Endothelial cell of umbilical vein (primary cell): ENCODE results near the gene FIG4. TPM values are rescaled to one million over a fixed set of nuclear protein-coding genes. Genes with fewer than 3 reads are reported as not detected.

Source experiments
- BruUV-seq: library from RNA; stranded (reverse); fragments of 400-500 nt; replicated peaks from 2 replicates; lab custom pipeline; 2021; lab: Mats Ljungman, UMichigan
- CTCF ChIA-PET: fragments of 300-600, 350-600 bp; sonication (Branson Sonifier 250); formaldehyde crosslinking; loops from one replicate; lab custom pipeline; 2021; ENCODE audit warnings: antibody characterized with exemption, inconsistent platforms; lab: Charles Lee
- POLR2A ChIA-PET: fragments of 300-600, 350-600 bp; sonication (Branson Sonifier 250); formaldehyde crosslinking; loops from one replicate; lab custom pipeline; 2021; ENCODE audit warnings: antibody characterized with exemption, inconsistent platforms; lab: Charles Lee
- DNase-seq: peaks from one replicate; pipeline ENCODE4 v3.0.0-alpha.2; 2011; ENCODE audit warnings: low read depth, low spot score
- FAIRE-seq: peaks from 2 replicates; lab custom pipeline; 2011; peaks lifted over from hg19 to GRCh38; lab: Jason Lieb, UNC
- H2AFZ ChIP-seq: 2 replicates; pipeline ENCODE4 v1.6.0; 2012; ENCODE audit warnings: low read depth, low read length, control low read depth, inconsistent platforms
- H3K27ac ChIP-seq: 2 replicates; pipeline ENCODE4 v1.5.1; 2011; ENCODE audit warnings: low read depth, mild to moderate bottlenecking, control low read depth, low read length, moderate library complexity; ENCODE audit not compliant: insufficient read depth
- H3K27me3 ChIP-seq, 2 experiments: 2 replicates each; pipeline versions ENCODE4 v1.6.0 to v1.6.1; 2011; ENCODE audit warnings: low read length in 2 of 2, mixed read lengths in 1 of 2; ENCODE audit not compliant: control insufficient read depth in 2 of 2, insufficient read depth in 2 of 2
- H3K36me3 ChIP-seq, 2 experiments: 2 replicates in 1 of 2; 3 replicates in 1 of 2; pipeline ENCODE4 v1.5.1; 2011; ENCODE audit warnings: low read length in 2 of 2, mild to moderate bottlenecking in 1 of 2, moderate library complexity in 1 of 2; ENCODE audit not compliant: control insufficient read depth in 2 of 2, insufficient read depth in 2 of 2; ENCODE audit errors: extremely low read depth in 1 of 2
- H3K4me1 ChIP-seq: 3 replicates; pipeline ENCODE4 v1.5.1; 2011; ENCODE audit warnings: mild to moderate bottlenecking, low read length; ENCODE audit not compliant: control insufficient read depth, insufficient read depth; ENCODE audit errors: extremely low read depth
- H3K4me2 ChIP-seq: 2 replicates; pipeline ENCODE4 v1.6.1; 2011; ENCODE audit warnings: low read length, control low read depth, mixed read lengths; ENCODE audit not compliant: insufficient read depth
- H3K4me3 ChIP-seq, 3 experiments: fragments of 200-600 bp in 1 of 3; sonication (generic), shearing (Covaris generic) in 1 of 3; replicated peaks in 1 of 3; 2 replicates each; pipeline ENCODE4 v1.5.1; 2011 to 2016; ENCODE audit warnings: control low read depth in 3 of 3, low read length in 3 of 3, mild to moderate bottlenecking in 2 of 3, inconsistent platforms in 1 of 3, low read depth in 1 of 3, moderate library complexity in 1 of 3; ENCODE audit not compliant: insufficient read depth in 1 of 3
- H3K79me2 ChIP-seq: 2 replicates; pipeline ENCODE4 v1.6.0; 2012; ENCODE audit warnings: low read length, inconsistent platforms; ENCODE audit not compliant: control insufficient read depth, insufficient read depth
- H3K9ac ChIP-seq: replicated peaks from 2 replicates; pipeline ENCODE3; 2011; ENCODE audit warnings: low read length, control low read depth; ENCODE audit not compliant: insufficient read depth; ENCODE audit errors: extremely low read depth
- H3K9me1 ChIP-seq: replicated peaks from 3 replicates; pipeline ENCODE4 v1.6.0; 2011; ENCODE audit warnings: mild to moderate bottlenecking, low read length; ENCODE audit not compliant: control insufficient read depth, insufficient read depth; ENCODE audit errors: extremely low read depth
- H3K9me3 ChIP-seq: replicated peaks from 2 replicates; pipeline ENCODE4 v1.5.1; 2012; ENCODE audit warnings: low read length, inconsistent platforms; ENCODE audit not compliant: control insufficient read depth, insufficient read depth
- H4K20me1 ChIP-seq: replicated peaks from 2 replicates; pipeline ENCODE3; 2011; ENCODE audit warnings: mild to moderate bottlenecking, low read length; ENCODE audit not compliant: control insufficient read depth, insufficient read depth; ENCODE audit errors: extremely low read depth
- EZH2 ChIP-seq: IDR thresholded peaks from 2 replicates; pipeline ENCODE4 v1.6.1; 2012; ENCODE audit warnings: borderline replicate concordance, low read depth, mild to moderate bottlenecking, moderate library complexity, low read length, inconsistent platforms; ENCODE audit not compliant: severe bottlenecking
- FOS ChIP-seq: IDR thresholded peaks from 2 replicates; pipeline ENCODE4 v1.6.1; 2011; ENCODE audit warnings: mild to moderate bottlenecking, low read length, moderate library complexity, borderline replicate concordance; ENCODE audit not compliant: insufficient read depth
- GATA2 ChIP-seq: IDR thresholded peaks from 2 replicates; pipeline ENCODE4 v1.7.0; 2011; ENCODE audit warnings: low read depth, mild to moderate bottlenecking, moderate library complexity, mixed read lengths, low read length; ENCODE audit not compliant: insufficient read length, insufficient read depth
- JUN ChIP-seq: IDR thresholded peaks from 2 replicates; pipeline ENCODE4 v1.6.1; 2011; ENCODE audit warnings: borderline replicate concordance, low read depth; ENCODE audit not compliant: insufficient read length, insufficient read depth
- MYC ChIP-seq: IDR thresholded peaks from one replicate; pipeline ENCODE4 v1.6.1; 2011; ENCODE audit warnings: mild to moderate bottlenecking, low read depth, low read length
- POLR2A ChIP-seq: IDR thresholded peaks from 2 replicates; pipeline ENCODE4 v1.6.1; 2012; ENCODE audit warnings: low read depth, mild to moderate bottlenecking, control low read depth, low read length
- POLR2AphosphoS5 ChIP-seq: IDR thresholded peaks from 2 replicates; pipeline ENCODE4 v1.6.1; 2012; ENCODE audit warnings: low read depth, mild to moderate bottlenecking, control low read depth, low read length, moderate library complexity; ENCODE audit not compliant: insufficient read depth
- dilution Hi-C: fragments of 300-500 bp; cut with MboI; formaldehyde crosslinking; loops from one replicate; pipeline ENCODE4 v1.15.0; 2019; ENCODE audit warnings: low sequenced_read_pairs; ENCODE audit not compliant: extremely low pct_ligation_motif_present
- intact Hi-C: fragments of 100-400 bp; cut with micrococcal nuclease; formaldehyde crosslinking; loops from one replicate; pipeline ENCODE4 v1.10.0; 2022
- polyA plus RNA-seq, 4 experiments: library from polyadenylated mRNA; depleted of rRNA in 3 of 4; stranded (reverse) in 3 of 4; unstranded in 1 of 4; fragments of >200 nt; gene quantifications; 2 replicates each; pipeline versions ENCODE4 v1.2.1 to v1.2.3, GENCODE V29; 2011 to 2012; ENCODE audit warnings: missing spikeins in 1 of 4
- total RNA-seq: library from RNA; stranded (reverse); gene quantifications from 2 replicates; pipeline ENCODE4 v1.2.3, GENCODE V29; 2021
- TF ChIP-seq, protein P1 (sequence below): IDR thresholded peaks from 2 replicates; pipeline ENCODE4 v1.6.1; 2011; ENCODE audit not compliant: insufficient read depth, insufficient read length
- TF ChIP-seq, protein P2 (sequence below), 2 donors: IDR thresholded peaks; 1 replicate in 1 of 2; 2 replicates in 1 of 2; pipeline ENCODE4 v1.5.1; 2011; ENCODE audit warnings: low read length in 2 of 2, mild to moderate bottlenecking in 2 of 2, moderate library complexity in 2 of 2, control low read depth in 1 of 2, inconsistent platforms in 1 of 2, low read depth in 1 of 2; ENCODE audit not compliant: insufficient read depth in 1 of 2; ENCODE audit errors: extremely low read depth in 1 of 2

The FIG4 gene
- total and polyA plus RNA-seq, 2 donors (not counting 3 experiments of a cell fraction or from before 2014, with no cell fraction given): 7.9 to 12.2 TPM

DNA sequence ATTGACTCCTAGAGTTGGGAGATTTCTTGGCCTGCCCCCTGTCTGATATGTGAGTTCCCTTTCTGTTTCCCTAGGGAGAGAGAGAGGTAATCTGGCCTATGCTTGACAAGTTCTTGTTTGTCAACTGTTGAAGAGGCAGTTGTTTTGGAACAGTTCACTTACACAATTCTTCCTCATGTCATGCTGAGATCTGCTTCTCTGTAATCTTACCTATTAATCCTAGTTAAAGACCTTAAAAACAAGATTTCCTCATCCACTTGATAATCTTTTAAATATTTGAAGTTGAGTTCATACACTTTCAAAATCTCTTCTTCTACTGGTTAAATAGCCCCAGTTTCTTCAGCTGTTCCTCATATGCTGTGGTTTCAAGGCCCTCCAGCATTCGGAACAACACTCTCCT, 89.9 kb downstream of the FIG4 start:
- CTCF ChIA-PET: no interaction called here

More for the DNA sequence above, 89.9 kb downstream of the FIG4 start:
- no peaks in the 10 kb centered on the region for H3K27me3 ChIP-seq
- H3K36me3 ChIP-seq: no peaks in the 10 kb centered on the region
- DNase-seq (no peak), FAIRE-seq (no peak)
- no peaks in the 10 kb centered on the region for H3K9me1 ChIP-seq
- intact Hi-C loops (no loop called here), dilution Hi-C loops (no loop called here)
- H3K9me3 ChIP-seq: no peaks in the 10 kb centered on the region
- no TSS peak for BruUV-seq
- no peak overlapping the region for H3K9ac ChIP-seq
- no peak overlapping the region for H2AFZ ChIP-seq
- TF ChIP-seq JUN (no peak), POLR2AphosphoS5 (no peak), EZH2 (no peak), GATA2 (no peak), FOS (no peak), MYC (no peak), POLR2A (no peak)
- TF ChIP-seq, protein P1, sequence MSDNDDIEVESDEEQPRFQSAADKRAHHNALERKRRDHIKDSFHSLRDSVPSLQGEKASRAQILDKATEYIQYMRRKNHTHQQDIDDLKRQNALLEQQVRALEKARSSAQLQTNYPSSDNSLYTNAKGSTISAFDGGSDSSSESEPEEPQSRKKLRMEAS: no peak
- TF ChIP-seq, protein P2, sequence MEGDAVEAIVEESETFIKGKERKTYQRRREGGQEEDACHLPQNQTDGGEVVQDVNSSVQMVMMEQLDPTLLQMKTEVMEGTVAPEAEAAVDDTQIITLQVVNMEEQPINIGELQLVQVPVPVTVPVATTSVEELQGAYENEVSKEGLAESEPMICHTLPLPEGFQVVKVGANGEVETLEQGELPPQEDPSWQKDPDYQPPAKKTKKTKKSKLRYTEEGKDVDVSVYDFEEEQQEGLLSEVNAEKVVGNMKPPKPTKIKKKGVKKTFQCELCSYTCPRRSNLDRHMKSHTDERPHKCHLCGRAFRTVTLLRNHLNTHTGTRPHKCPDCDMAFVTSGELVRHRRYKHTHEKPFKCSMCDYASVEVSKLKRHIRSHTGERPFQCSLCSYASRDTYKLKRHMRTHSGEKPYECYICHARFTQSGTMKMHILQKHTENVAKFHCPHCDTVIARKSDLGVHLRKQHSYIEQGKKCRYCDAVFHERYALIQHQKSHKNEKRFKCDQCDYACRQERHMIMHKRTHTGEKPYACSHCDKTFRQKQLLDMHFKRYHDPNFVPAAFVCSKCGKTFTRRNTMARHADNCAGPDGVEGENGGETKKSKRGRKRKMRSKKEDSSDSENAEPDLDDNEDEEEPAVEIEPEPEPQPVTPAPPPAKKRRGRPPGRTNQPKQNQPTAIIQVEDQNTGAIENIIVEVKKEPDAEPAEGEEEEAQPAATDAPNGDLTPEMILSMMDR (IDR thresholded peaks at IDR 0.05; ENCODE audit: extremely low read depth in 1 of 2, insufficient read depth in 1 of 2, low read depth in 1 of 2, low read length in 2 of 2): no peak
- no peak overlapping the region for H3K27ac ChIP-seq
- no peak overlapping the region for H3K4me2 ChIP-seq
- no peak overlapping the region for H3K4me3 ChIP-seq
- no peaks in the 10 kb centered on the region for H4K20me1 ChIP-seq
- no peaks in the 10 kb centered on the region for H3K4me1 ChIP-seq
- POLR2A ChIA-PET: no interaction called here
- H3K79me2 ChIP-seq: no peaks in the 10 kb centered on the region
